Measurements from ENCODE around the gene HBG2.
"Not testable (repeated sequence)": the region's sequence is repeated elsewhere in the genome, so short reads cannot be mapped to it uniquely, and the experiment has no call there.

Gene HBG2

DNA sequence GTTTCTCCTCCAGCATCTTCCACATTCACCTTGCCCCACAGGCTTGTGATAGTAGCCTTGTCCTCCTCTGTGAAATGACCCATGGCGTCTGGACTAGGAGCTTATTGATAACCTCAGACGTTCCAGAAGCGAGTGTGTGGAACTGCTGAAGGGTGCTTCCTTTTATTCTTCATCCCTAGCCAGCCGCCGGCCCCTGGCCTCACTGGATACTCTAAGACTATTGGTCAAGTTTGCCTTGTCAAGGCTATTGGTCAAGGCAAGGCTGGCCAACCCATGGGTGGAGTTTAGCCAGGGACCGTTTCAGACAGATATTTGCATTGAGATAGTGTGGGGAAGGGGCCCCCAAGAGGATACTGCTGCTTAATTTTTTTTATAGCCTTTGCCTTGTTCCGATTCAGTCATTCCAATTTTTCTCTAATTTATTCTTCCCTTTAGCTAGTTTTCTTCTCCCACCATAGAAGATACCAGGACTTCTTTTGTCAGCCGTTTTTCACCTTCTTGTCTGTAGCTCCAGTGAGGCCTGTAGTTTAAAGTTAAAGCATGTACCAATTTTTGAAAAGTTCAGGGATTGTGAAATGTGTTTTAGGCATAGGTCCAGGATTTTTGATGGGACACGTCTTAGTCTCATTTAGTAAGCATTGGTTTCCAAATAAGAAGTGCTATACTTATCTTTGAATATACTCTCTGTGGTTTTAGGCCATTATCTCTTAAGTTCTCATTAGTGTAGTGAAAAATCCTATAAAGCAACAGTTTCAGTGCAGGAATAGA lies at the start of gene HBG2:
Gene HBG2, minus strand, starts transcription at position 136 of the 768 bp plus-strand sequence. Its CDS starts 53 bp downstream, at position 83.
- DNase-seq (ENCODE audit: low read depth in 2 of 2): not testable (repeated sequence)

DNA sequence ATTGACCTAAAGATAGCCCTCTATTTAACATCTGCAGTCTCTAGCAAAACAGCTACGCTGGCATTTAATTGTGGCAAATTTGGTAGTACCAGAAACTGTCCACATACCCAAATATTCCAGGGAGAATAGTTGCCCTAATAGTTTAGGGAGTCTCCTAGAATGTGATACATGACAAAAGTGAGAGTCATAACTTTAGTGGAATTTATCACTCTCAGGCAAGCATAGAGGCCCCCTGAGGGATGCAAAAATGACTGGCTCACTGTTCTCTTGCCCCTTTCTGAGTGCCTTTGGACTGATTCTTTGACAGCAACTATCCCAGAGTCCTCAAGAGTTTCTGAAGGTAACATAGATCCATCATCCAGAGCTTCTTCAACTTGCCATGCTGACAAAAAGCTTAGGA lies 49.5 kb upstream of the HBG2 start:
- no peak for DNase-seq (ENCODE audit: low read depth in 2 of 2)

DNA sequence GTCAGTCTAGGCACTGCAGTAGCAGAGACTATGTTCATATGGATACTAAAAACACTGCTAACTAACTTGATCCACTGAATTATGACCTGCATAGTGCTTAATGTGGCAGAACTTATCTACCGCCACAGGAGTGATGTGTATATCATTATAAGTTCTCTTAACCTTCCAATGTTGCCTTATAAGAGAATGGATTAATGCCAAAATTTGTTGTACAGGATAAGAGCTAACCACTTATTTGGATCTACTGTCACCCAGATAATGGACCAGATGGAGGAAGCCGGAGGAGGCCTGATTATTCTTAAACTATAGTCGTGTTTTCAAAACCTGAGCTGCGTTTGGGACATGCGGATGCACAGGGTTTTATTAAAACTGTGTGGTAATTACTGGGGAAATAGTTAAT lies 49.0 kb upstream of the HBG2 start:
- no peak for DNase-seq (ENCODE audit: low read depth in 2 of 2)

- no peak for DNase-seq (ENCODE audit: low read depth in 2 of 2)
These were observed 47.3 kb upstream of the HBG2 start, which contains the start of gene OR51B4 for GRCh38 chr11:5301846-5302245. OR51B4 (minus strand) TSS chr11:5301946; CDS start chr11:5301946, 0 bp downstream.

DNA sequence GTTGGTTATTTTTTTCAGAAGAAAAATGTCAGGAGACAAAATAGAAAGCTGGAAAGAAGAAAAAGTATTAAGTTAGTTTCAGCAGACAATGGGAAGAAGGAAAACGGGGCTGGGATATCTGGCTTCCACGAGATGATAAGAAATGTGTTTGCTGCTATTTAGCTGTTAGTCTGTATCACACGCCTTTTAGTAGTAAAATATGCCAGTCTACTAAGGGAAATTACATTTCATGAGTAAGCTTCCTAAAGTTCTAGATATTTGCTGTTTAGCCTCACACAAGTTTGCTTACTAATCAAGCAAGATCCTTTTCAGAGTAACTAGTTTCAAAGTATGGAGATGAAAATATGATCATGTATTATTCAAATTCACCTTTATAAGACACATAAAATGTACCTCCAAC lies 45.7 kb upstream of the HBG2 start:
- DNase-seq (ENCODE audit: low read depth in 2 of 2): no peak

DNA sequence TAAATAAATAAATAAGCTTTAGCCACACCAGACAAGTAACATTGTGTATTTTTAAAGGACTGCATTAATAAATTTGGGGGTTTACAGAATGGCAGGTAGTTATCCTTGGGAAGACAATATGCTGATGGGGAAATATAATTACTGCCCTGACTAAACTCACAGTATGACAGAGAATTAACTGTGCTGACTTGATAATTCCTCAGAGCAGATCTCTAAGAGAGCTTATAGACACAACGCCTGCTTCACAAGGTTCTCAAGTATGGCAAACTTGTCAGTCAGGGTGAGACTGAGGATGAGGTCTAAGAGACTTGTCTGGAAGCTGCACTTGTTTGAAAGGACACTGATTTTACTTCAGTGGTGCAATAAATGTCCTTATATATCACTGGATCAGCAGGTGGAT lies 43.9 kb upstream of the HBG2 start:
- DNase-seq (ENCODE audit: low read depth in 2 of 2): no peak

DNA sequence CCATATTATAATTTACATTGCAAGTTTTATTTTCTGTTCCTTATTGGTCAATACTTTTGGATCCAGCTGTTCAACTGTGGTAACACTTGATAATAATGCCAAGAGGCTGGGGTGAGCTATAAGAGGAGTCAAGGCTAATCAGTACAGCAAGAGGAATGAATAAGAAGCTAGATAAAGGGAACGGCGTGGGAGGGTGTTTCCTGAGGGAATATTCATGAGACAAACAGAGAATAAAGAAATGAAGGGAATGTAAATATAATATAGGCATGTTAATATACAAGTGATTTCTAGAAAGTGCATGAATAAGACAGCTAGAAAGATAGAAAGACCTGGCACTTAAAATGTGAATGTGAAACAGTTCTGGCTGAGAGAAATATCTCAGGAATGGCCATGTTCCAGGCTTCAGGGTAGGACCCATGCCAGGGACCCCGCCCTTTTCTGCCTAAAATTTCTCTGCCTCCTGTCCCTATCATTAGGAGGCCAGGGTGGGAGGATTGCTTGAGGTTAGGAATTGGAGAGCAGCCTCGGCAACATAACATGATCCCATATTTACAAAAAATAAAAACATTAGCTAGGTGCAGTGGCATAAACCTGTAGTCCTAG lies 43.2 kb upstream of the HBG2 start:
- no peak for DNase-seq (ENCODE audit: low read depth in 2 of 2)

- not testable (repeated sequence) for DNase-seq (ENCODE audit: low read depth in 2 of 2)
These were observed 39.9 kb upstream of the HBG2 start for GRCh38 chr11:5294342-5294995.

GRCh38 chr11:5293028-5293427 lies 38.4 kb upstream of the HBG2 start:
- DNase-seq (ENCODE audit: low read depth in 2 of 2): no peak

DNA sequence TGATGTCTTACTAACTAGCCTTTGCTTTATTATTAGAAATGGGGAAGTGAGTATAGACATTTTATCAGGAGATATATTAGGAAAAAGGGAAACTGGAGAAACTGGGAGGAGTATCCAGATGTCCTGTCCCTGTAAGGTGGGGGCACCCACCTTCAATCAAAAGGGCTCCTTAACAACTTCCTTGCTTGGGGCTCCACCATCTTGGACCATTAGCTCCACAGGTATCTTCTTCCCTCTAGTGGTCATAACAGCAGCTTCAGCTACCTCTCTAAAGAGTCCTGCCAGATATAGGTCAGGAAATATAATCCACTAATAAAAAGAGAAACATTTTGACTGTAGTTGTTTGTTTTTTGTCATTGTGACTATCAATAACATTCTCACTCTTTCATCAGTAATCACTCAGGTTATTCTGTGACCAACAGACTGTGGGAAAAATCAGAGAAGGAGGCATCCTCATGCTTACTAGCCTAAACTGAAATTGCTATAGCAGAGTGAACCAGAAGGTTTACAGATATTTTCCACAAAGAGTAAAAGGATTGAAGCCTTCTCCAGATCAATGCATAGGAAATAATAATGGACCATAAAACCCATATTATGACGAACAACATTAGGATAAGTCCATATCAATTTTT lies 36.7 kb upstream of the HBG2 start:
- DNase-seq (ENCODE audit: low read depth in 2 of 2): no peak

- DNase-seq (ENCODE audit: low read depth in 2 of 2): no peak
These were observed 35.5 kb upstream of the HBG2 start for GRCh38 chr11:5290106-5290505.

DNA sequence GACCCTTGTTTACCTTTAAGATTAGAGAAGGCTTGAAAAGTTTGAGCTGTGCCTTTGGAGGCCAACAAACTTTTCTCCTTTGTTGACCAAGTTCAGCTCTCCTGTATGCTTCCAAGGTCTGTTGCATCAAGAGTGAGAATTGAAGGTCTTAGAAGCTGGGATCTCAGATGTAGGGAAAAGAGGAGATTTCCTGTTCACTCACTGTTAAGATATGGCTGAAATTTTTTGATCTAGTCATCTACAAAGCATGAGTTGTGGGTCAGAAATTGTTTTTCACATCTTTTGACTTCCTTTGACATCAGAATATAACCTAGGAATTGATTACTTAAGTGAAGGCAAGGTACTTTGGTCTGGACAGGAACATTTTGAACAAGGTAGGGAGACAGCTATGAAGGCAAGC lies 35.1 kb upstream of the HBG2 start:
- no peak for DNase-seq (ENCODE audit: low read depth in 2 of 2)

DNA sequence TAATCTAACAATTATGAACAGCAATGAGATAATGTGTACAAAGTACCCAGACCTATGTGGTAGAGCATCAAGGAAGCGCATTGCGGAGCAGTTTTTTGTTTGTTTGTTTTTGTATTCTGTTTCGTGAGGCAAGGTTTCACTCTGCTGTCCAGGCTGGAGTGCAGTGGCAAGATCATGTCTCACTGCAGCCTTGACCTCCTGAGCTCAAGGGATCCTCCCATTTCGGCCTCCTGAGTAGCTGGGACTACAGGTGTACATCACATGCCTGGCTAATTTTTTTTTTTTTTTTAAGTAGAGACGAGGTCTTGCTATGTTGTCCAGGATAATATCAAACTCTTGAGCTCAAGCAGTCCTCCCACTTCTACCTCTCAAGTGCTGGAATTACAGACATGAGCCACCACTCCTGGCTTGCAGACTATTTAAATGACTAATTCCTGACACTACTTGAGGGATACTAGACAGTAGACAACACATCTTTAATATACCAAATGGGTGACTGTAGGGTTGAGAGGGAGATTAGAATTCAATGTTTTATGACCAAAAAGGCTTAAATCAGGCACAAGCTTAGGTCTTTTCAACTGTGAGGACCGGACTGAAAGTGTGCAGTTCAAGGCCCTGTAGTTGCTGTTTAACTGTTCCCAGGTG lies 34.4 kb upstream of the HBG2 start:
- no peak for DNase-seq (ENCODE audit: low read depth in 2 of 2)

GRCh38 chr11:5288108-5288905 lies 33.7 kb upstream of the HBG2 start:
- DNase-seq (ENCODE audit: low read depth in 2 of 2): no peak

GRCh38 chr11:5286901-5287300 lies 32.3 kb upstream of the HBG2 start:
- DNase-seq (ENCODE audit: low read depth in 2 of 2): no peak

GRCh38 chr11:5286351-5286750 lies 31.8 kb upstream of the HBG2 start:
- no peak for DNase-seq (ENCODE audit: low read depth in 2 of 2)

GRCh38 chr11:5285703-5286340 lies 31.2 kb upstream of the HBG2 start:
- no peak for DNase-seq (ENCODE audit: low read depth in 2 of 2)

DNA sequence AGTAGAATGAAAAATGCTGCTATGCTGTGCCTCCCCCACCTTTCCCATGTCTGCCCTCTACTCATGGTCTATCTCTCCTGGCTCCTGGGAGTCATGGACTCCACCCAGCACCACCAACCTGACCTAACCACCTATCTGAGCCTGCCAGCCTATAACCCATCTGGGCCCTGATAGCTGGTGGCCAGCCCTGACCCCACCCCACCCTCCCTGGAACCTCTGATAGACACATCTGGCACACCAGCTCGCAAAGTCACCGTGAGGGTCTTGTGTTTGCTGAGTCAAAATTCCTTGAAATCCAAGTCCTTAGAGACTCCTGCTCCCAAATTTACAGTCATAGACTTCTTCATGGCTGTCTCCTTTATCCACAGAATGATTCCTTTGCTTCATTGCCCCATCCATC lies 30.1 kb upstream of the HBG2 start:
- DNase-seq (ENCODE audit: low read depth in 2 of 2): no peak

GRCh38 chr11:5283882-5284281 lies 29.3 kb upstream of the HBG2 start:
- DNase-seq (ENCODE audit: low read depth in 2 of 2): no peak

GRCh38 chr11:5283086-5283485 lies 28.5 kb upstream of the HBG2 start:
- DNase-seq (ENCODE audit: low read depth in 2 of 2): no peak

DNA sequence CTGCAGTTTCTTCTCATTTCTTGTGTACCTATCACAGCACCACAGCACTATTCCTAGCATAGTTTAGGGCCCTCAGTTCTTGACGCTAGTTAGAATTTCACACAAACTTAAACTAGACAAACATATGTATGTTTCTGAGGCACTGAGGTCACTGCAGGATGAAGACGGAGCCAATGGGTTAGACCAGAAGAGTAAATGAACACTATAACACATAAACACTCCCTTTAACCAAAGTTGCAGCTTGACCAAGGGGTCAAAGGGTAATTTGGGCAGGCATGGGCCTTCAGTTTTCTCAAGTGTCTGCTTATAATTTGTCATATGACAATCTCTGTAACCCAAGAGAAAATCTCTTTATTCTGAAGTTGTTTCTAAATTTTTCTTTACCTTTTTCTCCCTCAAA lies 28.0 kb upstream of the HBG2 start:
- DNase-seq (ENCODE audit: low read depth in 2 of 2): no peak
